Measurements from ENCODE around the gene KIF4A. TPM values are rescaled to one million over a fixed set of nuclear protein-coding genes. Genes with fewer than 3 reads are reported as not detected.

KIF4A gene
- total RNA-seq, 4 donors from 2014 or later: 2.5 to 11.0 (median 4.4) TPM

GRCh38 chrX:70289168-70289792 is 624 bp upstream of the KIF4A start:
- peaks cover 0 to 35% (median 0%) of the 10 kb centered on the region in 3 donors for H3K36me3 ChIP-seq
- intact Hi-C loops (cut with DNase I): no loop called here
- TF ChIP-seq CTCF (IDR thresholded peaks at IDR 0.05) (no peak), POLR2A (IDR thresholded peaks at IDR 0.05) (no peak)
- 38 to 80% methylated on average over 1 to 11 of the region's 11 CpGs for WGBS, 2 donors
- H3K4me1 ChIP-seq: peaks cover 0 to 19% (median 5%) of the 10 kb centered on the region in 3 donors
- DNase-seq: no peak
- H3K4me3 ChIP-seq: peak overlapping the region; percentile 43 to 67 (median 56)
- H3K9me3 ChIP-seq: no peaks in the 10 kb centered on the region
- H3K27me3 ChIP-seq: no peaks in the 10 kb centered on the region
- peak overlapping the region; percentile 76 to 86 (median 83) for H3K27ac ChIP-seq

GRCh38 chrX:70292788-70293187 is 2.9 kb downstream of the KIF4A start:
- H3K4me1 ChIP-seq: peaks cover 0 to 19% (median 5%) of the 10 kb centered on the region in 3 donors
- intact Hi-C loops (cut with DNase I): no loop called here
- no peak overlapping the region for H3K27ac ChIP-seq
- no peaks in the 10 kb centered on the region for H3K27me3 ChIP-seq
- no peak for DNase-seq
- H3K4me3 ChIP-seq: no peak overlapping the region
- H3K9me3 ChIP-seq: no peaks in the 10 kb centered on the region
- 0% methylated on average over 1 of the region's 1 CpG for WGBS, 2 donors
- H3K36me3 ChIP-seq: peaks cover 0 to 5% (median 0%) of the 10 kb centered on the region in 3 donors
- TF ChIP-seq CTCF (IDR thresholded peaks at IDR 0.05) (no peak), POLR2A (IDR thresholded peaks at IDR 0.05) (no peak)

GRCh38 chrX:70293621-70294020 is 3.7 kb downstream of the KIF4A start:
- Histone ChIP-seq H3K4me3 (no peak overlapping the region), H3K27ac (no peak overlapping the region), H3K9me3 (no peaks in the 10 kb centered on the region), H3K27me3 (no peaks in the 10 kb centered on the region), H3K36me3 (no peaks in the 10 kb centered on the region), H3K4me1 (peaks cover 0 to 19% (median 5%) of the 10 kb centered on the region in 3 donors)
- TF ChIP-seq CTCF (IDR thresholded peaks at IDR 0.05): no peak
- TF ChIP-seq POLR2A (IDR thresholded peaks at IDR 0.05): no peak
- intact Hi-C loops (cut with DNase I): no loop called here
- WGBS, 2 donors: 67 to 83% methylated on average over 5 of the region's 5 CpGs
- no peak for DNase-seq

GRCh38 chrX:70301716-70302115 is 11.8 kb downstream of the KIF4A start:
- WGBS, 2 donors: 56 to 76% methylated on average over 3 of the region's 3 CpGs
- TF ChIP-seq POLR2A (IDR thresholded peaks at IDR 0.05) (no peak), CTCF (IDR thresholded peaks at IDR 0.05) (no peak)
- Histone ChIP-seq H3K9me3 (no peaks in the 10 kb centered on the region), H3K4me3 (no peak overlapping the region), H3K36me3 (no peaks in the 10 kb centered on the region), H3K27me3 (no peaks in the 10 kb centered on the region), H3K4me1 (no peaks in the 10 kb centered on the region), H3K27ac (no peak overlapping the region)
- DNase-seq: no peak
- intact Hi-C loops (cut with DNase I): no loop called here

GRCh38 chrX:70313503-70313902 is 23.6 kb downstream of the KIF4A start:
- H3K4me1 ChIP-seq: no peaks in the 10 kb centered on the region
- no peaks in the 10 kb centered on the region for H3K36me3 ChIP-seq
- H3K9me3 ChIP-seq: no peaks in the 10 kb centered on the region
- no peak overlapping the region for H3K27ac ChIP-seq
- no peak for TF ChIP-seq CTCF (IDR thresholded peaks at IDR 0.05)
- TF ChIP-seq POLR2A (IDR thresholded peaks at IDR 0.05): no peak
- no peak for DNase-seq
- 81 to 100% methylated on average over 1 of the region's 1 CpG for WGBS, 2 donors
- no peak overlapping the region for H3K4me3 ChIP-seq
- no peaks in the 10 kb centered on the region for H3K27me3 ChIP-seq
- intact Hi-C loops (cut with DNase I): no loop called here
